Erythroblast (primary cell): ENCODE measurements around the gene P3H2.

ENCODE experiments used
- GATA1 ChIP-seq: IDR thresholded peaks from 2 replicates; pipeline ENCODE4 v1.6.1; 2011; ENCODE audit warnings: low read depth, mild to moderate bottlenecking, control low read depth, low read length, moderate library complexity
- POLR2A ChIP-seq: IDR thresholded peaks from 2 replicates; pipeline ENCODE4 v1.6.1; 2011; ENCODE audit warnings: mild to moderate bottlenecking, low read length

- TF ChIP-seq POLR2A (no peak), GATA1 (no peak)
These were observed 686 bp upstream of the P3H2 start for GRCh38 chr3:190121383-190121782.
